ENCODE results near the gene KCNQ1OT1. TPM values are rescaled to one million over a fixed set of nuclear protein-coding genes. Genes with fewer than 3 reads are reported as not detected.

Gene KCNQ1OT1
- total RNA-seq, 1 experiment from 2014 or later, result 1.3 TPM

GRCh38 chr11:2741377-2742131 lies 41.8 kb upstream of the KCNQ1OT1 start:
- peak; percentile 79 for DNase-seq (ENCODE audit: unreplicated experiment)
- BruUV-seq (replicated peaks), result no TSS peak
- no peak for TF ChIP-seq CTCF (IDR thresholded peaks at IDR 0.05; ENCODE audit: unreplicated experiment)
- CTCF ChIA-PET, result interaction anchor here (0.6 to 0.7 kb wide), 2 partner anchors 18 to 28 kb away, joined by 3 read pairs; no protein-coding TSS in a partner anchor
- no peak overlapping the region for H3K27ac Mint-ChIP-seq (ENCODE audit: low read depth, unreplicated experiment)
- H3K36me3 Mint-ChIP-seq (ENCODE audit: insufficient read depth, unreplicated experiment), result peaks cover 5% of the 10 kb centered on the region
- H3K27me3 Mint-ChIP-seq (ENCODE audit: insufficient read depth, unreplicated experiment), result no peaks in the 10 kb centered on the region
- no peak overlapping the region for H3K4me3 Mint-ChIP-seq (ENCODE audit: unreplicated experiment)
- POLR2A ChIA-PET, result interaction anchor here (0.6 kb wide), 1 partner anchor 14 kb away, joined by 3 read pairs; no protein-coding TSS in a partner anchor
- H3K4me1 Mint-ChIP-seq (ENCODE audit: insufficient read depth, unreplicated experiment), result peaks cover 17% of the 10 kb centered on the region
- intact Hi-C loops (cut with micrococcal nuclease), result no loop called here
- no peaks in the 10 kb centered on the region for H3K9me3 Mint-ChIP-seq (ENCODE audit: unreplicated experiment)

- BruUV-seq (replicated peaks), result no TSS peak
- H3K27ac Mint-ChIP-seq (ENCODE audit: low read depth, unreplicated experiment), result no peak overlapping the region
- H3K4me3 Mint-ChIP-seq (ENCODE audit: unreplicated experiment), result no peak overlapping the region
- peaks cover 17% of the 10 kb centered on the region for H3K4me1 Mint-ChIP-seq (ENCODE audit: insufficient read depth, unreplicated experiment)
- peaks cover 5% of the 10 kb centered on the region for H3K36me3 Mint-ChIP-seq (ENCODE audit: insufficient read depth, unreplicated experiment)
- intact Hi-C loops (cut with micrococcal nuclease), result no loop called here
- no peaks in the 10 kb centered on the region for H3K27me3 Mint-ChIP-seq (ENCODE audit: insufficient read depth, unreplicated experiment)
- CTCF ChIA-PET, result no interaction called here
- DNase-seq (ENCODE audit: unreplicated experiment), result no peak
- H3K9me3 Mint-ChIP-seq (ENCODE audit: unreplicated experiment), result no peaks in the 10 kb centered on the region
- POLR2A ChIA-PET, result interaction anchor here (0.6 kb wide), 1 partner anchor 14 kb away, joined by 3 read pairs; no protein-coding TSS in a partner anchor
- no peak for TF ChIP-seq CTCF (IDR thresholded peaks at IDR 0.05; ENCODE audit: unreplicated experiment)
Measured at GRCh38 chr11:2741006-2741376, 41.2 kb upstream of the KCNQ1OT1 start.

- TF ChIP-seq CTCF (IDR thresholded peaks at IDR 0.05; ENCODE audit: unreplicated experiment), result no peak
- Mint-ChIP-seq H3K36me3 (ENCODE audit: insufficient read depth, unreplicated experiment) (peaks cover 5% of the 10 kb centered on the region), H3K4me1 (ENCODE audit: insufficient read depth, unreplicated experiment) (peaks cover 17% of the 10 kb centered on the region), H3K4me3 (ENCODE audit: unreplicated experiment) (no peak overlapping the region), H3K9me3 (ENCODE audit: unreplicated experiment) (no peaks in the 10 kb centered on the region), H3K27me3 (ENCODE audit: insufficient read depth, unreplicated experiment) (no peaks in the 10 kb centered on the region), H3K27ac (ENCODE audit: low read depth, unreplicated experiment) (no peak overlapping the region)
- CTCF ChIA-PET, result no interaction called here
- intact Hi-C loops (cut with micrococcal nuclease), result no loop called here
- POLR2A ChIA-PET, result interaction anchor here (0.6 kb wide), 1 partner anchor 15 kb away, joined by 3 read pairs; no protein-coding TSS in a partner anchor
- DNase-seq (ENCODE audit: unreplicated experiment), result no peak
- BruUV-seq (replicated peaks), result no TSS peak
Measured at GRCh38 chr11:2740275-2740940, 40.6 kb upstream of the KCNQ1OT1 start.

GRCh38 chr11:2739531-2740274 lies 39.9 kb upstream of the KCNQ1OT1 start:
- no peak for DNase-seq (ENCODE audit: unreplicated experiment)
- no peak overlapping the region for H3K4me3 Mint-ChIP-seq (ENCODE audit: unreplicated experiment)
- H3K9me3 Mint-ChIP-seq (ENCODE audit: unreplicated experiment), result no peaks in the 10 kb centered on the region
- H3K36me3 Mint-ChIP-seq (ENCODE audit: insufficient read depth, unreplicated experiment), result peaks cover 5% of the 10 kb centered on the region
- H3K27me3 Mint-ChIP-seq (ENCODE audit: insufficient read depth, unreplicated experiment), result no peaks in the 10 kb centered on the region
- H3K27ac Mint-ChIP-seq (ENCODE audit: low read depth, unreplicated experiment), result no peak overlapping the region
- POLR2A ChIA-PET, result no interaction called here
- no TSS peak for BruUV-seq (replicated peaks)
- H3K4me1 Mint-ChIP-seq (ENCODE audit: insufficient read depth, unreplicated experiment), result peaks cover 17% of the 10 kb centered on the region
- intact Hi-C loops (cut with micrococcal nuclease), result no loop called here
- no peak for TF ChIP-seq CTCF (IDR thresholded peaks at IDR 0.05; ENCODE audit: unreplicated experiment)
- CTCF ChIA-PET, result no interaction called here
